NCI-H146 treated with DMSO at 0.1 percent for 48 hours (cell line): ENCODE results near the gene PRR20C.
"Not testable (repeated sequence)": the region's sequence is repeated elsewhere in the genome, so short reads cannot be mapped to it uniquely, and the experiment has no call there.

Experiments
- DNase-seq: peaks from one replicate; lab custom pipeline; 2025; ENCODE audit not compliant: unreplicated experiment; lab: John Stamatoyannopoulos, UW

The PRR20C gene

DNA sequence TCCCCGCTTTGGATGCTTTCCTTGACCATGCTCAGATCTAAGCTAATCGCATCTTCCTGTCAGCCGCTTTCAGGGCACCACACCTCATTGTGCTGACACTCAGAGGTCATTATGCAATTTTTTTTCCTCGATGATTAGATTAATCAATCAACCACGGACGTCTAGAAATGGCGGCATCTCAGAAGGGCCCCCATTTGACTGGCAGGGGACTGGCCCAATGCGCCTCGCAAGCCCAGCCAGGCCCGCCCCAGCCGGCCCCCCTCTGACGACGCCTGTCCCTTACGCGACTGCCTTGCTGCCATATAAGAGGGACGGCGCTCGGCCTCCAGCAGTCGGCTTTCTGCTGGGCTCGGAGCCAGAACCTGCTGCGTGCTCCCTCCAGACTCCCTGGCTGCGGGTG lies at the start of gene PRR20C:
Gene PRR20C (plus strand): TSS at position 301 of the 400 bp plus-strand sequence. CDS start 387 bp downstream, outside the sequence.
- DNase-seq = not testable (repeated sequence)

GRCh38 chr13:57114945-57115344 lies 38.9 kb upstream of the PRR20C start:
- no peak for DNase-seq

DNA sequence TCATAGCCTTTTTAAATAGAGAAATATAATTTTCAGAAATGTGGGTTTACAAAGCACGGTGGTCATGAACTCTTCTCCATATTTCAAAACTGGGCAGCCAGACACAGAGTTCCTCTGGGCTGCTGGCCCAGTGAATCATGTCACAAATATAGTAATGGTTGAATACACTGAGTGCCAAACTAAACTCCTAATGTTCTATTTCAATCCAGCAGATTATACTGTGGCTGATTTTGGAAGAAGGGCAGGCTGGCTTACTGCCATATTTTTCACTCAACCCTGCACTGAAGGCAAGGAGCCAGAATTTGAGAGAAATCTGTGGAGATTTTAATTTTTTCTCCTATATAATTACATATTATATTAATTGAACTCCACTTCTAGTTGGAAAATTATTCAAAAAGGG lies 30.2 kb upstream of the PRR20C start:
- DNase-seq = no peak

- DNase-seq = no peak
Measured at GRCh38 chr13:57128909-57129308, 25.0 kb upstream of the PRR20C start.

DNA sequence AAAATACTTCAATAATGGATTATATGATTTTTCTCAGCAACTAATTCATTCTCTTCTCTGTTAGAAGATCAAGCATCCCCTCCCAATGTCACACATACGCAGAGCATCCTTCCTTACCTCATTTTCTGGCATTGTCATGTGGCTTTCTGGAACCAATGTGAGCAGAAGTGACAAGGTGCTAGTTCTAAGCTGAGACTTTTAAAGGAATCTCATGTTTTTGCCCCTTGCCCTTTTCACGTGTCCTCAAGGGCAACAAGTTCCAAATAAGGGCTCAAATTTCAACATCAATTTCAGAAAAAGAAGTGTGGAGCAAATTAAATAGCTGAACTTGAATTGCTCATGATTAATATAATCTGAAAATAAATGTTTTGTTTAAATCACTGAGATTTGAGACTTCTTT lies 17.8 kb upstream of the PRR20C start:
- no peak for DNase-seq

GRCh38 chr13:57137585-57137984 lies 16.3 kb upstream of the PRR20C start:
- DNase-seq = no peak

GRCh38 chr13:57138988-57139387 lies 14.9 kb upstream of the PRR20C start:
- no peak for DNase-seq

GRCh38 chr13:57139781-57140180 lies 14.1 kb upstream of the PRR20C start:
- DNase-seq = not testable (repeated sequence)

DNA sequence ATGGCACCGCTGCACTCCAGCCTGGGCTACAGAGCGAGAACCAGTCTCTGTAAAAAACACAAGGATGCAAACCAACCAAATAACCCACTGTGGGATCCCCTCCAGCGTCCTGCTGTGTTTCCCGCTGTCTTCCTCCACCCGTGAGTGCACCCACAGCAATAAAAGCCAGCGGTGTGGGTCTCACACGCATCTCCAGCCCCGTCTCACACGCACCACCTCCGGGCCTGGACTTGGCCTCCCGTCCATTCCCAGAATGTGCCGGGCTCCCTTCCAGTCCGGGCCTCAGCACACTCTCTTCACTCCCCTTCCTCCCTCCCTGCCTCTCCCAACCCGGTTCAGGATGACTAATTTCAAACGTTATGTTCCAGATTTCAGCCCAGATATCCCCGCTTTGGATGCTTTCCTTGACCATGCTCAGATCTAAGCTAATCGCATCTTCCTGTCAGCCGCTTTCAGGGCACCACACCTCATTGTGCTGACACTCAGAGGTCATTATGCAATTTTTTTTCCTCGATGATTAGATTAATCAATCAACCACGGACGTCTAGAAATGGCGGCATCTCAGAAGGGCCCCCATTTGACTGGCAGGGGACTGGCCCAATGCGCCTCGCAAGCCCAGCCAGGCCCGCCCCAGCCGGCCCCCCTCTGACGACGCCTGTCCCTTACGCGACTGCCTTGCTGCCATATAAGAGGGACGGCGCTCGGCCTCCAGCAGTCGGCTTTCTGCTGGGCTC lies 13.5 kb upstream of the PRR20C start, which contains the start of gene PRR20A:
Gene PRR20A (plus strand): TSS at position 684 of the 734 bp plus-strand sequence. CDS start 387 bp downstream, outside the sequence.
- DNase-seq = not testable (repeated sequence)

DNA sequence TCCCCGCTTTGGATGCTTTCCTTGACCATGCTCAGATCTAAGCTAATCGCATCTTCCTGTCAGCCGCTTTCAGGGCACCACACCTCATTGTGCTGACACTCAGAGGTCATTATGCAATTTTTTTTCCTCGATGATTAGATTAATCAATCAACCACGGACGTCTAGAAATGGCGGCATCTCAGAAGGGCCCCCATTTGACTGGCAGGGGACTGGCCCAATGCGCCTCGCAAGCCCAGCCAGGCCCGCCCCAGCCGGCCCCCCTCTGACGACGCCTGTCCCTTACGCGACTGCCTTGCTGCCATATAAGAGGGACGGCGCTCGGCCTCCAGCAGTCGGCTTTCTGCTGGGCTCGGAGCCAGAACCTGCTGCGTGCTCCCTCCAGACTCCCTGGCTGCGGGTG lies 6.7 kb upstream of the PRR20C start, which contains the start of gene PRR20B:
Gene PRR20B (plus strand): TSS at position 301 of the 400 bp plus-strand sequence. CDS start 387 bp downstream, outside the sequence.
- DNase-seq = not testable (repeated sequence)

DNA sequence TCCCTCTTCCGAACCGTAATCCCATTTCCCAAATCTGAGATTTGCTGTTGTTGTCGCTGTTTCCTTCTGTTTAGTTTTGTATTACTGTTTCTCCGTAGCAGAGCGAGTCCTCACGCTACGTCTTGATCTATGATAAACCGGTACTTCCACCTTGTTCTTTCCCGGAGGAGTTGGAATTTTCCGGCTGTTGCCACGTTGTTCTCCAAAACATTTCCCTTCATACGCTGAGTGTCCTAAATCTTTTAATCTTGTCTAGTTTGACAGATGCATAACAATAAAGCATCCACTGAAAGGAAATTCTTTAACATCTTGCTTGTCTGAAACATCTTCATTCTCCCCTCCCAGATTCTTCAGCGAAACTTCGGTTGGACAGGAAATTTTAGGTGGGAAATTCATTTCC lies 5.8 kb upstream of the PRR20C start:
- not testable (repeated sequence) for DNase-seq

DNA sequence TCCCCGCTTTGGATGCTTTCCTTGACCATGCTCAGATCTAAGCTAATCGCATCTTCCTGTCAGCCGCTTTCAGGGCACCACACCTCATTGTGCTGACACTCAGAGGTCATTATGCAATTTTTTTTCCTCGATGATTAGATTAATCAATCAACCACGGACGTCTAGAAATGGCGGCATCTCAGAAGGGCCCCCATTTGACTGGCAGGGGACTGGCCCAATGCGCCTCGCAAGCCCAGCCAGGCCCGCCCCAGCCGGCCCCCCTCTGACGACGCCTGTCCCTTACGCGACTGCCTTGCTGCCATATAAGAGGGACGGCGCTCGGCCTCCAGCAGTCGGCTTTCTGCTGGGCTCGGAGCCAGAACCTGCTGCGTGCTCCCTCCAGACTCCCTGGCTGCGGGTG lies 6.5 kb downstream of the PRR20C start, which contains the start of gene PRR20D:
Gene PRR20D (plus strand): TSS at position 301 of the 400 bp plus-strand sequence. CDS start 387 bp downstream, outside the sequence.
- not testable (repeated sequence) for DNase-seq

- DNase-seq = not testable (repeated sequence)
Measured at GRCh38 chr13:57166897-57167296, 13.0 kb downstream of the PRR20C start, which contains the start of gene PRR20E. Gene PRR20E, plus strand, starts transcription at chr13:57167197. Its CDS starts 387 bp downstream, at chr13:57167584.

DNA sequence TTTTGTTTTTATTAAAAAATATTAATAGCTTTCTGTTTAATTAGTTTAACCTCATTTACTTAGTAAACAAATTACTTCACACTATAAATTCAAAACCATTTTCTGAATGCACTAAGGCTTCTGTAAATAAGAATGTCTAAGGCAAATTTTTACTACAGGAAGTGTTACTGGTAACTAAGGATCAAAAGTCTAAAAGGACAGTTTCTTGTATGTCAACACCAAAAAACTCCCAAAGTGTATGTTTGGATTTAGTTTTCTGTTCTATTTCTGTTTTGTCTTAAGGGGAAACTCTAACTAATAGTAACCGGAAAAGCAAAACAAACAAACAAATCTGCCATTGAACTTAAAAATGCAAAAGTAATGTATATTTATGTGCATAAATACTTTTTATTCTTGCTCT lies 37.8 kb downstream of the PRR20C start:
- no peak for DNase-seq
